ENCODE results near the gene SSC5D. TPM values are rescaled to one million over a fixed set of nuclear protein-coding genes. Genes with fewer than 3 reads are reported as not detected.

SSC5D gene
- polyA plus RNA-seq, 3 donors from 2014 or later = not detected

DNA sequence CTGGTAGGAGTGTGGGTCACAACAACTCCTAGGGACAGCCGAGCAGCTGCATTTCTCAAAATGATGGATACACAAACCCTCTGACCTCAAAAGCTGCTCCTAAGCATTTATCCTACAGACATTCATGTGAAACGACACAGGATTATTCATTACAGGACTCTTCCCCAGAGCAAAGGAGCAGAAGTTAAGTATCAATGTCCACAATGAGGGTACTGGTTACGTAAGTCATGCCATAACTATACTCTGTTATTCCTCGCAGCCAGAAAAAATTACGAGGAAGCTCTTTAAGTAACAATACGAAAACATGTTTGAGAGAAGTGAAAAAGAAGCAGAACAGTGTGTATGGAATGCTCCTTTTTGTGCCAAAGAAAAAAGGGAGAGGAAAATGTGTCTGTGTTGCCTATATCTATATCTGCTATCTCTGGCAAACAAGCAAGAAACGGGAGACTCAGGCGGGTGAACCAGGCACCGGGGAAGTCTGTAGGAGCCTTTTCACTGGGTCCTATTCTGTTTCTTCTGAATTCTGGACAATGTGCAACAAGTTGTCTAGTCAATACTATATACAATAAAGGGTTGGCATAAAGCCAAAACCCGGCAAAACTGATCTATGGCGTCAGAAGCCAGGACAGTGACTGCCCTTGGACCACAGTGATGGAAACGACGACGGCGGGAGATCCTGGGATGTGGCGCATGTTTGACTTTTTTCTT is 28.1 kb upstream of the SSC5D start:
- Mint-ChIP-seq H3K36me3 (no peaks in the 10 kb centered on the region), H3K27me3 (ENCODE audit: low read depth in 3 of 3) (peaks cover 4 to 9% (median 8%) of the 10 kb centered on the region in 3 donors), H3K4me3 (peak overlapping the region; percentile 82 to 93 (median 90))

DNA sequence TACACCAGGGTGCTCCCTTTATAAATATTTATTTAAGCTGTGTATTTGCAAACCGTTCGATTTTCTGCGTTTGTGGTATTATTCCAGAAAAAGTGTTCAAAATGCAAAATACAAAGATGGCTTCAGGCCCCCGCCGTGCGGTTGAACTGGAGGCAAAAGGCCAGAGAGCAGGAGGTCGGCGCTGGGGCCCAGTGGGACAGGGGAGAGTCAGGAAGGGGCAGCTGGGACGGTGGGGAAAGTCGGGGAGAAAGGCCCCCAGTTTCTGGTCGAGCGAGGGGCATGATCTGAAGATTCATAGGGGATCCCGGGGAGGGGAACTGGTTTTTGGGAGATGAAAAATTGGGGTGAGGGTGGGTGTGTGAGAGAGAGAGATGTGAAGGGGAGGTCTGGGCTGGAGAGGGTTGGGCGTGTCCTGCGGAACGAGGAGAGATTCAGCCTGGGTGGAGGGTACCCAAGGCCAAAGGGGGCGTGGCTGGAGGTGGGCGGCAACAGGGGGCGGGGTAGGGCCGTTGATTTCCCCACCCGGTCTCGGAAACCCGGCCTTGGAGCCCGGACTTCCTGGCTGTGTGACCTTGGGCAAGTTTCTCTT is 27.5 kb upstream of the SSC5D start:
- Mint-ChIP-seq H3K4me3 (peak overlapping the region; percentile 82 to 93 (median 90)), H3K27ac (peak overlapping the region; percentile 84 to 95 (median 89)), H3K9me3 (no peaks in the 10 kb centered on the region), H3K4me1 (peaks cover 19 to 25% of the 10 kb centered on the region in 2 donors), H3K36me3 (no peaks in the 10 kb centered on the region), H3K27me3 (ENCODE audit: low read depth in 3 of 3) (peaks cover 4 to 9% (median 8%) of the 10 kb centered on the region in 3 donors)
- peak in 1 of 3 donors; percentile 24 for DNase-seq

More for the DNA sequence above, 28.1 kb upstream of the SSC5D start:
- Mint-ChIP-seq H3K9me3 (no peaks in the 10 kb centered on the region), H3K4me1 (peaks cover 19 to 25% of the 10 kb centered on the region in 2 donors), H3K27ac (peak overlapping the region; percentile 6 to 75 (median 62))
- DNase-seq = no peak

DNA sequence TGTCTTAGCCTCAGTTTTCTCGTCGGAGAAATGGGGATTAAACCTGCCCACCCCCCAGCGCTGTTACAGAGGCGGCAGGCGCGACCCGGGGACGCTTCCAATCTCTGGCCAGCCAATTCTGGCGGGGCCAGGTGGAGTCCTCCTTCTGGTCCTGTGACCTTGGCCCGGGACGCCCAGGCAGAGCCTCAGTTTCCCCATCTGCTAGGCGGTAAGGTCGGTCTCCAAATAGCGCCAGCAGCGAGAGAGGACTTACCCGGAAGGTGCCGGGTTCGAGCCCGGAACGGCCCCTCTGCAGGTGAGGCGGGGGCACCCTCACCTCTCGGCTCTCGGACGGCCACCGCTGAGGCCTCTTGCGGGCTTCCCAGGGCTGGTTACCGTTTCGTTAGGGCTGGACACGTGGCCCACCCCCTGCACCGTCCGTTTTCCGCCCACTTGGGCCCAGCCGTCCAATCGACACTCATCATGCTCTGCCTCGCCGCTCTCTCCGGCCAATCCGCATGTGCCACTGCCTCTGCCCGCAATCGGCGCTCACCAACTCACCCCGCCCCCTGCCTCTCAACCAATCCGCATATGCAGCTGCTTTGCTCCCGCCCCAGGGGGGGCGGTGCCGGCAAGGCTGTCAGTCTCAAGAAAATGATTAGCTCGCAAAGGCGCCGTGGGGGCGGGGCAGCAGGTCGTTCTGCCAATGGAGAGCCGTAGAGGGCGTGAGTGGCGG is 26.8 kb upstream of the SSC5D start, which contains the start of gene ISOC2:
TSS of gene ISOC2 (minus strand) at position 384 of the 715 bp plus-strand sequence. CDS start 5,156 bp downstream, outside the sequence.
- Mint-ChIP-seq H3K4me3 (peak within 1 kb of the TSS; percentile 82 to 93 (median 90)), H3K36me3 (no peaks in the 10 kb centered on the region), H3K27ac (peak within 1 kb of the TSS; percentile 84 to 95 (median 89)), H3K9me3 (no peaks in the 10 kb centered on the region), H3K27me3 (ENCODE audit: low read depth in 3 of 3) (peaks cover 6 to 9% (median 8%) of the 10 kb centered on the region in 3 donors), H3K4me1 (peaks cover 19 to 25% of the 10 kb centered on the region in 2 donors)
- peak; percentile 100 for DNase-seq

DNA sequence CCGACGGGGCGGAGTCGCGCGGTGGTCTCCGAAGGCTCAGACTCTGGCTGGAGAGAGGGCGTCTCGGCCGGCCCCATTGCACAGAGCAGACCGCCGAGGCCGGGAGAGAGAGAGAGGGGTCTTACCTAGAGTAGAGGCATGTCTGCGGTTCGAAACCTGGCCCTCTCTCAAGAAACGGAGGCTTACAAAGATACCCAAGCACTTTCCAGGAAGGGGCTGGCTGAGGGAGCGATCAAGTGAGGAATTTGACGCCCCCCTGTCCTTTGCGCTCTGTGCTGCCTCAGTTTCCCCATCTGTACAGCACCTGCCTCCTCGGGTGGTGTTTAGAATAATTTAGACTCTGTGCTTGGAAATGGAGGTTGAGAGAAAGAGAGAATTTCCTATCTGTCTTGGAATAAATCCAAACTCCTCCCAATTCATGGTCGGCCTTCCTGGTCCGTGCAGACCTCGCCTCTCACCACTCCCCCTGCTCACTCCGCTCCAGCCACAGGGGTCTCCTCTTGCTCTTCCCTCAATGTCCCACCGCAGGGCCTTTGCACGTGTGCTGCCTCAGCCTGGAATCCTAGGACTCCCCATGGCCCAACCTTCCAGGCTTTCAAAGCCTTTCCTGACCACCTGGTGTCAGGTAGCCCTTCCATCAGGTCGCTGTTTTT is 26.1 kb upstream of the SSC5D start:
- Mint-ChIP-seq H3K4me1 (peaks cover 19 to 25% of the 10 kb centered on the region in 2 donors), H3K27ac (peak overlapping the region; percentile 84 to 95 (median 89)), H3K4me3 (peak overlapping the region; percentile 82 to 93 (median 90)), H3K27me3 (ENCODE audit: low read depth in 3 of 3) (peaks cover 6 to 9% (median 8%) of the 10 kb centered on the region in 3 donors), H3K9me3 (no peaks in the 10 kb centered on the region), H3K36me3 (no peaks in the 10 kb centered on the region)
- DNase-seq = no peak

DNA sequence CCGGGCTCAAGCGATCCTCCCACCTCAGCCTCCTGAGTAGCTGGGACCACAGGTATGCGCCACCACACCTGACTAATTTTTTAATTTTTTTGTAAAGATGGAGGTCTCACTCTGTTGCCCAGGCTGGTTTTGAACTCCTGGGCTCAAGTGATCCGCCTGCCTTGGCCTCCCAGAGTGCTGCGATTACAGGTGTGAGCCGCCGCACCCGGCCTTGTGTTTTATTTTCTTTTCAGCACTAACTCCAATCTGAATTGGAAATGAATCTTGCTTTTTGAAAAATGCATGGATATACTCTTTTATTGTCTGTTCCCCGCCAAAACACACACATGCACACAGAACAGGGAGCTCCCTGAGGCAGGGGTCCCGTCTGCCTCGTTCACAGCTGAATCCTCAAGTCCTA is 25.5 kb upstream of the SSC5D start:
- H3K9me3 Mint-ChIP-seq = no peaks in the 10 kb centered on the region
- H3K4me1 Mint-ChIP-seq = peaks cover 19 to 25% of the 10 kb centered on the region in 2 donors
- H3K27me3 Mint-ChIP-seq (ENCODE audit: low read depth in 3 of 3) = peaks cover 8 to 9% (median 8%) of the 10 kb centered on the region in 3 donors
- no peaks in the 10 kb centered on the region for H3K36me3 Mint-ChIP-seq
- DNase-seq = no peak
- peak overlapping the region in 3 of 6 donors; percentile 45 to 95 (median 94) for H3K27ac Mint-ChIP-seq
- H3K4me3 Mint-ChIP-seq = peak overlapping the region; percentile 38 to 93 (median 90)

DNA sequence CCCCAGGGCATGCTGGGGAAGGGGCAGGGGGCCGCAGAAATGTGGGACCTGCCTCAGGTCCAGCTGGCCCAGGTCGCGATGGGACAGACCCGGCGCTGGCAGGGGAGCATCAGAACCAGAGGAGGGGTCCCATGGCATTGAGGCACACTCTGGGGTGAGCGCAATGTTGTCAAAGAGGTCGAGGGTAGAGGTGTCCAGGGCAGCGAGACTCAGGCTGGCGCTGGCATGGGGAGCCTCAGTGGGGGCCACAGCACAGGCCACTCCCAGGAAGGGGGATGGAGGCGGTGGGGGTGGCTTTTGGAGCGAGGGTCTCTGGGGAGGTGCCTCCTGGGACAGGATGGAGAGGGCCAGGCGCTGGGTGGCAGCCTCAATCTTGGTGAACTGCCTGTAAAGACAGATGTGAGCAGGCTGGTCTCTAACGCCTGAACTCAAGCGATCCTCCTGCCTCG is 24.6 kb upstream of the SSC5D start:
- Mint-ChIP-seq H3K4me3 (peak overlapping the region in 2 of 5 donors; percentile 21 to 49), H3K27ac (no peak overlapping the region), H3K36me3 (no peaks in the 10 kb centered on the region), H3K27me3 (ENCODE audit: low read depth in 3 of 3) (peaks cover 8 to 9% (median 8%) of the 10 kb centered on the region in 3 donors), H3K9me3 (no peaks in the 10 kb centered on the region), H3K4me1 (peaks cover 20 to 25% of the 10 kb centered on the region in 2 donors)
- no peak for DNase-seq

DNA sequence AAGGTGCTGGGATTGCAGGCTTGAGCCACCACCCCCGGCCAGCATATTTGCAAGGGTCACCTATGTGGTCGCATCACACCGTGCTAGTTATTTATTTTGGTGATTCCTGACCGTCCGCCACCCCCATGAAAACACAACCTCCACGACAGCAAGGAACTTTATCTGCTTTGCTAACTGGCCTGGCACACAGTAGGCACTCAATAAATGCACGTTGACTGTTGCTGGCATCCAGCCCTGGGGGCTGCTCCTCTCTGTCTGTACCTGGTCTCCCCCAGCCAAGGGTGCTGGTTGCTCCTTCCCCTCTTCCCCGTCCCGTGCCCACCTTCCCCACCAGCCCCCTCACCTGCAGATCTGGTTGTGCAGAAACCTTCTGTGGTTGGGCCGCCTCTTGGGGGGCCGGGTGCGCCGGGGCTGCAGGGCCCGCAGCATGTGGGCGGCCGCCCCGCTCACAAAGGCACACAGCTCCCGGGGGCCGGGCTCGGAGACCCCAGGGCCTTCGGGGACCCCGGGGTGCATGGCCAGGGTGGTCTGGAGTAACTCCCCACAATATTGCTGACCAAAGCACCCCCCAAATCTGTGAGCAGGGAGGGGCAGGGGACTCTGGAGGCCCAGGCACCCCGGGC is 24.1 kb upstream of the SSC5D start:
- no peak for DNase-seq
- Mint-ChIP-seq H3K4me3 (peak overlapping the region in 1 of 5 donors; percentile 49), H3K27ac (no peak overlapping the region)

DNA sequence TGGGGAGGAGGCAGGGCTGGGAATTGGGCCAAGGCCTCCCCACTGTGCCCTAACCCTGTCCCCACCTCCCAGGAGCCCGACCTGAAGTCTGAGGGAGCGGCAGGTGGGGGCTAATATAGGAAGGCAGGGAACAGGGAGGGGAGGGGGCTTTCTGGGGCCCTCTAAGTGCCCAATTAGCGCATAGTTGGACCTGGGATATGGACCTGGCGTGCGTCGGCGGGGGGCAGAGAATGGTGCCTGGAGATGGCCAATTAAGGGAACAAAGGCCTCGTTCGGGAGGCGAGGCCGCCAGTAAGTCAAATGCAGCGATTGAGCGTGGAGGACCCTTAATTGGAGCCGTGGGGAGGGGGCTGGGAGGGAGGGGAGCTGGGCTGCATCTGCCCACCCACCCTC is 23.6 kb upstream of the SSC5D start, which contains the start of gene C19orf85:
TSS of gene C19orf85 (minus strand) at position 90 of the 393 bp plus-strand sequence. CDS start 197 bp downstream, outside the sequence.
- H3K27ac Mint-ChIP-seq = no peak within 1 kb of the TSS
- peaks cover 8 to 9% (median 8%) of the 10 kb centered on the region in 3 donors for H3K27me3 Mint-ChIP-seq (ENCODE audit: low read depth in 3 of 3)
- H3K4me1 Mint-ChIP-seq = peaks cover 20 to 25% of the 10 kb centered on the region in 2 donors
- no peaks in the 10 kb centered on the region for H3K9me3 Mint-ChIP-seq
- H3K36me3 Mint-ChIP-seq = no peaks in the 10 kb centered on the region
- DNase-seq = no peak
- H3K4me3 Mint-ChIP-seq = peak within 1 kb of the TSS in 2 of 5 donors; percentile 21 to 49

More for the DNA sequence above, 24.1 kb upstream of the SSC5D start:
- Mint-ChIP-seq H3K27me3 (ENCODE audit: low read depth in 3 of 3) (peaks cover 8 to 9% (median 8%) of the 10 kb centered on the region in 3 donors), H3K4me1 (peaks cover 20 to 25% of the 10 kb centered on the region in 2 donors), H3K36me3 (no peaks in the 10 kb centered on the region), H3K9me3 (no peaks in the 10 kb centered on the region)

DNA sequence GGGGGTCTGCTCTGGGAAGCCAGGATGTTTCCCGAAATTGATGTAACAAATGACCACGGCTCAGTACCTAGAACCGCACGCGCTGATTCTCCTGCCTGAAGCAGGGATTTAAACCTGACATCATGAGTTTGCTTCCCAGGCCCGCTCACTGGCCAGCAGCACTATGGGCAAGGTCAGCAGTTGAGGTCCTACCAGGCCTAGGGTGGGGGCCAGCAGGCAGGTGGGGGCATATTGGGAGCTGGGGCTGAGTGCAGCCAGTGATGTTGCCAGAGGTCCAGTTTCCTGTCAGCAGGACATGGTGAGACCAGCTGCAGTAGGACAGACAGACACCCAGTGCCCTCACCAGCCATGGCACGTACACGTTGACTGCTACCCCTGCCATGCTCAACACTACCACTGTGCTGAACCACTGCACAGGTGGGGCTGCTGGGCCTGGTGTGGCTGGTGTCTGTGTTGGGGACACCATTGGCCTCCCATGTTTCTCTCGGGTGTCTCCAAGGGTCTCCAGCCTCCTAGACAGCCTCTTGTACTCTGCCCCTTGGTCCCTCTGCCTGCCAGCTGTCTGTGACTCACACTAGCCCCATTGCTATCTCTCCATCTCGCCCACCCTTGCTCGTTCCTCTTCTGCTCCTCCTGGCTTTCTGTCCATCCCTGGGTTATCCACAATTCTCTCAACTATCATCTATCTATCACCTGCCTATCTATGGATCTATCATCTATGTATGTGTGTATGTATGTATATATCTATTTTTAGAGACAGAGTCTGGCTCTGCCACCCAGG is 22.6 kb upstream of the SSC5D start:
- no peaks in the 10 kb centered on the region for H3K36me3 Mint-ChIP-seq
- no peak for DNase-seq
- peaks cover 8 to 9% (median 8%) of the 10 kb centered on the region in 3 donors for H3K27me3 Mint-ChIP-seq (ENCODE audit: low read depth in 3 of 3)
- H3K27ac Mint-ChIP-seq = no peak overlapping the region
- no peaks in the 10 kb centered on the region for H3K9me3 Mint-ChIP-seq
- peaks cover 16% of the 10 kb centered on the region in 2 donors for H3K4me1 Mint-ChIP-seq
- H3K4me3 Mint-ChIP-seq = no peak overlapping the region

DNA sequence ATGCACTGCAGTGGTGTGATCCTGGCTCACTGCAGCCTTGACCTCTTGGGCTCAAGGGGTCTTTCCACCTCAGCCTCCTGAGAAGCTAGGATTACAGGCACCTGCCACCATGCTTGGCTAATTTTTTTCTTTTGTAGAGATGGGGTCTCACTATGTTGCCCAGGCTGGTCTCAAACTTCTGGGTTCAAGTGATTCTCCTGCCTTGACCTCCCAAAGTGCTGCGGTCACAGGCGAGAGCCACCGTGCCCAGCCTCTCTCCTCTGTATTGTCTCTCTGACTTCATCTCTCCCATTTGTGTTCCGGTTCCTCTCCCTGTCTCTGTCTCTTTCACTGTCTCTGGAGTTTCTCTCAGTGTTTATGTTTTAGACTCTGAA is 22.0 kb upstream of the SSC5D start:
- Mint-ChIP-seq H3K9me3 (no peaks in the 10 kb centered on the region), H3K27ac (peak overlapping the region in 1 of 6 donors; percentile 80), H3K27me3 (ENCODE audit: low read depth in 3 of 3) (peaks cover 8 to 9% (median 8%) of the 10 kb centered on the region in 3 donors), H3K36me3 (no peaks in the 10 kb centered on the region), H3K4me1 (peaks cover 12 to 16% of the 10 kb centered on the region in 2 donors), H3K4me3 (no peak overlapping the region)
- DNase-seq = no peak

DNA sequence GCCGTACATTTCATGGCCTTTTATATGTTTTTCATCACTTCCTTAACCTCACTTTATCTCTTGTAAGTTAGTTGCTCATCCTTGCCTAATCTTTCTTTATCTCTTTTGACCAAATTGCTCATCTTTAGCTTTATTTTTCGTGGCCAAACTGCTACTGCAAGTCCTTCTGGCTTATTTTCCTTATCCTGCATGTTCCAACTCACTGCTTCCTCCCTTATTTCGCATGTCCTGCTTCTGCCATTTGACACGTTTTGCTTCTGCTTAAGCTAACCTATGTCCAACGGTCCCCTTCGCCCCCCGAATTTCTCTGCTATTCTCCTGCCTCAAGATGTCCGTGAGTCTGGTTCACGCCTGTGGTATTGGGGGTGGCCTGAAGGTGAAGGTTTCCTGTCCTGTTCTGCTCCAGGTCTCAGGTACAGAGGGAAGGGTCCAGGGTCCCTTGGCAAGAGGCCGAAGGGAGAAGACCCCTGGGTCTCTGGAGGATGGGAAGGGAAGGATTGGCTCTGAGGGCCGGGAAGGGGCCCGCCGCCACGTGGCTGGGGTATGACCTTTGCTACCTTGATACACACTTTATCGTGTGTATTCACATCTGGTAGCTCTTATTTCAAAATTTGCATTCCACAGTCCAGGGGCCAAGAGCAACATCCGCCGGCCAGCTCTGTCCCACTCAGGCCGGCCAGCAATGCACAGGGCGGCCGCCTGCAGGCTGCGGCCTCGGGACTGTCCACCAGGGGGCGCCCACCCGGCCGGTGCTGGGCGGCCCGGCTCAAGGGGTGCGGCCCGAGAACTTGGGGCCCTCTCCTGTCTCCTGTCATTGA is 20.8 kb upstream of the SSC5D start:
- Mint-ChIP-seq H3K36me3 (no peaks in the 10 kb centered on the region), H3K4me3 (no peak overlapping the region), H3K27ac (peak overlapping the region in 1 of 6 donors; percentile 64), H3K4me1 (peaks cover 2 to 4% of the 10 kb centered on the region in 2 donors), H3K27me3 (ENCODE audit: low read depth in 3 of 3) (peaks cover 2 to 6% (median 4%) of the 10 kb centered on the region in 3 donors), H3K9me3 (no peaks in the 10 kb centered on the region)
- peak; percentile 61 to 67 (median 62) for DNase-seq
